ENCODE results near the gene NDUFV1. TPM values are rescaled to one million over a fixed set of nuclear protein-coding genes. Genes with fewer than 3 reads are reported as not detected.

NDUFV1 gene
- total and polyA plus RNA-seq, 9 of the 15 experiments (the other 6 are each of a cell fraction or from before 2014, with no cell fraction given), result 10.8 to 423 (median 209) TPM

DNA sequence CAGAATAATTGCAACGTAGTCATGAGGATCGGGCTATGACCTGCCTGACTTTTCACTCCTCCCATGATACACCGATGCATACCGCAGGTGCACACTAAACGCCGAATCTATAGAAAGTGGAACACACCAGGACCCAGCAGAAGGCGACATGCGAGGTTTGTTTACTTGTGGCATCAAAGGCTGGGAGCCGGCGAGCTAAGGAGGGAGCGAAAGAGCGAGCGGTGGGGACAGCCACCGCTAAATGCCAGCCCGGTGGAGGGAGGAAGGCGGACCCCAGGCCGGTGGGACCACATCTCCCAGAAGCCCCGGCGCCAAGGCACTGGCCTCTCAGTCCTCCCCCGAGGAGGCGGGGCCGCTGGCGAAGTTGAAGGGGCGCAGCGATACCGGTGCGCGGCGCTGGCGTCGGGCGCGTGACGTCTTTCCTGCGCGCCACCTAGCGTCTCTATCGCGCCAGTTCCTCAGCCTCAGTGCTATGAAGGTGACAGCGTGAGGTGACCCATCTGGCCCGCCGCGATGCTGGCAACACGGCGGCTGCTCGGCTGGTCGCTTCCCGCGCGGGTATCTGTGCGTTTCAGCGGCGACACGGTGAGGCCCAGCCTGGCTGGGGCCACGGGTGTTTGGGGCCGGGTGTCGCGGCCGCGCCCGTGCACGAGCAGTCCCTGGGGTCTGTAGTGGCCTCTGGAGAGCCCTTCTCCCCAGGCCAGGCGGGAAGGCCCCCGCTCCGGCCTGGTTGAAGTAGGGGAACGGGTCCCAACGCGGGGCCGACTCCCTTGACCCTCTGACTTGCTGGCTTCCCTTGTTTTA, at the start of gene NDUFV1 (continued):
- TF ChIP-seq HEY1 (CRISPR knock-in tag; IDR thresholded peaks at IDR 0.05; ENCODE audit: borderline replicate concordance) (no peak), SIN3B (IDR thresholded peaks at IDR 0.05; ENCODE audit: low read depth) (peak; percentile 97), ZNF41 (CRISPR knock-in tag; conservative IDR thresholded peaks at IDR 0.05) (no peak), TEAD1 (CRISPR knock-in tag; IDR thresholded peaks at IDR 0.05) (0 out of 4 replicates have a peak, but pooled peaks of 1 of the 2 experiments have one; percentile 46), TRIM24 (IDR thresholded peaks at IDR 0.05) (no peak), MAZ (CRISPR knock-in tag; conservative IDR thresholded peaks at IDR 0.05 in 1 of 2, IDR thresholded peaks at IDR 0.05 in 1 of 2) (peak; percentile 83 to 89), ZNF212 (CRISPR knock-in tag; IDR thresholded peaks at IDR 0.05) (no peak), ZNF253 (CRISPR knock-in tag; conservative IDR thresholded peaks at IDR 0.05) (no peak), ZNF707 (CRISPR knock-in tag; conservative IDR thresholded peaks at IDR 0.05) (no peak), HMG20A (CRISPR knock-in tag; conservative IDR thresholded peaks at IDR 0.05) (no peak)
- TF ChIP-seq, protein P1, sequence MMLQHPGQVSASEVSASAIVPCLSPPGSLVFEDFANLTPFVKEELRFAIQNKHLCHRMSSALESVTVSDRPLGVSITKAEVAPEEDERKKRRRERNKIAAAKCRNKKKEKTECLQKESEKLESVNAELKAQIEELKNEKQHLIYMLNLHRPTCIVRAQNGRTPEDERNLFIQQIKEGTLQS (IDR thresholded peaks at IDR 0.05), result no peak
- TF ChIP-seq, protein P1 (CRISPR knock-in tag; conservative IDR thresholded peaks at IDR 0.05), result no peak
- TF ChIP-seq, protein P2, sequence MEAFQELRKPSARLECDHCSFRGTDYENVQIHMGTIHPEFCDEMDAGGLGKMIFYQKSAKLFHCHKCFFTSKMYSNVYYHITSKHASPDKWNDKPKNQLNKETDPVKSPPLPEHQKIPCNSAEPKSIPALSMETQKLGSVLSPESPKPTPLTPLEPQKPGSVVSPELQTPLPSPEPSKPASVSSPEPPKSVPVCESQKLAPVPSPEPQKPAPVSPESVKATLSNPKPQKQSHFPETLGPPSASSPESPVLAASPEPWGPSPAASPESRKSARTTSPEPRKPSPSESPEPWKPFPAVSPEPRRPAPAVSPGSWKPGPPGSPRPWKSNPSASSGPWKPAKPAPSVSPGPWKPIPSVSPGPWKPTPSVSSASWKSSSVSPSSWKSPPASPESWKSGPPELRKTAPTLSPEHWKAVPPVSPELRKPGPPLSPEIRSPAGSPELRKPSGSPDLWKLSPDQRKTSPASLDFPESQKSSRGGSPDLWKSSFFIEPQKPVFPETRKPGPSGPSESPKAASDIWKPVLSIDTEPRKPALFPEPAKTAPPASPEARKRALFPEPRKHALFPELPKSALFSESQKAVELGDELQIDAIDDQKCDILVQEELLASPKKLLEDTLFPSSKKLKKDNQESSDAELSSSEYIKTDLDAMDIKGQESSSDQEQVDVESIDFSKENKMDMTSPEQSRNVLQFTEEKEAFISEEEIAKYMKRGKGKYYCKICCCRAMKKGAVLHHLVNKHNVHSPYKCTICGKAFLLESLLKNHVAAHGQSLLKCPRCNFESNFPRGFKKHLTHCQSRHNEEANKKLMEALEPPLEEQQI (IDR thresholded peaks at IDR 0.05), result no peak
- TF ChIP-seq, protein P3, sequence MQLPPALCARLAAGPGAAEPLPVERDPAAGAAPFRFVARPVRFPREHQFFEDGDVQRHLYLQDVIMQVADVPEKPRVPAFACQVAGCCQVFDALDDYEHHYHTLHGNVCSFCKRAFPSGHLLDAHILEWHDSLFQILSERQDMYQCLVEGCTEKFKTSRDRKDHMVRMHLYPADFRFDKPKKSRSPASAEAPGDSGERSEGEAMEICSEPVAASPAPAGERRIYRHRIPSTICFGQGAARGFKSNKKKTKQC (CRISPR knock-in tag; IDR thresholded peaks at IDR 0.05), result no peak; the same call in 1 of the 2 replicates
- TF ChIP-seq, protein P4, sequence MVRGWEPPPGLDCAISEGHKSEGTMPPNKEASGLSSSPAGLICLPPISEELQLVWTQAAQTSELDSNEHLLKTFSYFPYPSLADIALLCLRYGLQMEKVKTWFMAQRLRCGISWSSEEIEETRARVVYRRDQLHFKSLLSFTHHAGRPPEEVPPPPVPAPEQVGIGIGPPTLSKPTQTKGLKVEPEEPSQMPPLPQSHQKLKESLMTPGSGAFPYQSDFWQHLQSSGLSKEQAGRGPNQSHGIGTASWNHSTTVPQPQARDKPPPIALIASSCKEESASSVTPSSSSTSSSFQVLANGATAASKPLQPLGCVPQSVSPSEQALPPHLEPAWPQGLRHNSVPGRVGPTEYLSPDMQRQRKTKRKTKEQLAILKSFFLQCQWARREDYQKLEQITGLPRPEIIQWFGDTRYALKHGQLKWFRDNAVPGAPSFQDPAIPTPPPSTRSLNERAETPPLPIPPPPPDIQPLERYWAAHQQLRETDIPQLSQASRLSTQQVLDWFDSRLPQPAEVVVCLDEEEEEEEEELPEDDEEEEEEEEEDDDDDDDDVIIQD (CRISPR knock-in tag; IDR thresholded peaks at IDR 0.05), result no peak
- TF ChIP-seq, protein P5, sequence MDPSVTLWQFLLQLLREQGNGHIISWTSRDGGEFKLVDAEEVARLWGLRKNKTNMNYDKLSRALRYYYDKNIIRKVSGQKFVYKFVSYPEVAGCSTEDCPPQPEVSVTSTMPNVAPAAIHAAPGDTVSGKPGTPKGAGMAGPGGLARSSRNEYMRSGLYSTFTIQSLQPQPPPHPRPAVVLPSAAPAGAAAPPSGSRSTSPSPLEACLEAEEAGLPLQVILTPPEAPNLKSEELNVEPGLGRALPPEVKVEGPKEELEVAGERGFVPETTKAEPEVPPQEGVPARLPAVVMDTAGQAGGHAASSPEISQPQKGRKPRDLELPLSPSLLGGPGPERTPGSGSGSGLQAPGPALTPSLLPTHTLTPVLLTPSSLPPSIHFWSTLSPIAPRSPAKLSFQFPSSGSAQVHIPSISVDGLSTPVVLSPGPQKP (CRISPR knock-in tag; IDR thresholded peaks at IDR 0.05), result no peak
- TF ChIP-seq, protein P6, sequence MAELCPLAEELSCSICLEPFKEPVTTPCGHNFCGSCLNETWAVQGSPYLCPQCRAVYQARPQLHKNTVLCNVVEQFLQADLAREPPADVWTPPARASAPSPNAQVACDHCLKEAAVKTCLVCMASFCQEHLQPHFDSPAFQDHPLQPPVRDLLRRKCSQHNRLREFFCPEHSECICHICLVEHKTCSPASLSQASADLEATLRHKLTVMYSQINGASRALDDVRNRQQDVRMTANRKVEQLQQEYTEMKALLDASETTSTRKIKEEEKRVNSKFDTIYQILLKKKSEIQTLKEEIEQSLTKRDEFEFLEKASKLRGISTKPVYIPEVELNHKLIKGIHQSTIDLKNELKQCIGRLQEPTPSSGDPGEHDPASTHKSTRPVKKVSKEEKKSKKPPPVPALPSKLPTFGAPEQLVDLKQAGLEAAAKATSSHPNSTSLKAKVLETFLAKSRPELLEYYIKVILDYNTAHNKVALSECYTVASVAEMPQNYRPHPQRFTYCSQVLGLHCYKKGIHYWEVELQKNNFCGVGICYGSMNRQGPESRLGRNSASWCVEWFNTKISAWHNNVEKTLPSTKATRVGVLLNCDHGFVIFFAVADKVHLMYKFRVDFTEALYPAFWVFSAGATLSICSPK (IDR thresholded peaks at IDR 0.05; ENCODE audit: borderline replicate concordance), result no peak
